Embryonic facial prominence (tissue), 1 donor: ENCODE data around the gene TMEM165.
"Not testable (repeated sequence)": the region's sequence is repeated elsewhere in the genome, so short reads cannot be mapped to it uniquely, and the experiment has no call there.

Source experiments
- DNase-seq: peaks from one replicate; pipeline ENCODE4 v3.0.0-alpha.2; 2016; ENCODE audit errors: extremely low spot score

TMEM165 gene, protein sequence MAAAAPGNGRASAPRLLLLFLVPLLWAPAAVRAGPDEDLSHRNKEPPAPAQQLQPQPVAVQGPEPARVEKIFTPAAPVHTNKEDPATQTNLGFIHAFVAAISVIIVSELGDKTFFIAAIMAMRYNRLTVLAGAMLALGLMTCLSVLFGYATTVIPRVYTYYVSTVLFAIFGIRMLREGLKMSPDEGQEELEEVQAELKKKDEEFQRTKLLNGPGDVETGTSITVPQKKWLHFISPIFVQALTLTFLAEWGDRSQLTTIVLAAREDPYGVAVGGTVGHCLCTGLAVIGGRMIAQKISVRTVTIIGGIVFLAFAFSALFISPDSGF

DNA sequence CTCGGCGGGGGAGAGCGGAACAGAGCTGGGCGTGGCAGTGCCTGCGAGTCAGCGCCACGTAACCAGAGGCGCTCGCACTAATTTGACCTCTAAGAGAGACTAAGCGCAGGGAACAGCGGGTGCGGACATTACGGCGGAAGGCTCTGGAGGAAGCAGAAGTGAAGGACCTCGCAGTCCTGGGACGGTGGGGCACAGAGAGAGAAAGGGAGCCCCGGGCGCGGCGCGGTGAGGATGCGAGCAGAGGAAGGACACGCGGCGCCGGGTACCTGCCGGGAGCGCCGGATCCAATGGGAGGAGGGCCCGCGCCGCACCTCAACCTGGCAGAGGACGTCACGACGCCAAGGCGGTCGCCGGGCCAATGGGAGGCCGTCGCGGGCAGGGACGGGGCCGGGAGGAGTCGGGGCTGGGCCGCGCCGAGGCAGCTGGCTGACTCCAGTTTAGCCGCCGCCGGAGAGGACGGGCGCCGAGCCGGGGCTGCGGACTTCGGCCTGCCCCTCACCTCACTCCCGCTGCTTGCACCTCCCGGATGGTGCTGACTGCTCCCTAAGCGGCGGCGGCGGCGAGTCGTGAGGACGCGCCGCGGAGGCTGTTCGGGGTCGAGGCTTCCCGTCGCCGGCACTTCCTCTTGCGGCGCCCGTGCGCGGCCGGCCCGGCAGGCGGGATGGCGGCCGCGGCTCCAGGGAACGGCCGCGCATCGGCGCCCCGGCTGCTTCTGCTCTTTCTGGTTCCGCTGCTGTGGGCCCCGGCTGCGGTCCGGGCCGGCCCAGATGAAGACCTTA, at the start of gene TMEM165:
Gene TMEM165 (plus strand): TSS at position 429 of the 779 bp plus-strand sequence. CDS start 233 bp downstream, at position 662.
- DNase-seq: peak; percentile 73

DNA sequence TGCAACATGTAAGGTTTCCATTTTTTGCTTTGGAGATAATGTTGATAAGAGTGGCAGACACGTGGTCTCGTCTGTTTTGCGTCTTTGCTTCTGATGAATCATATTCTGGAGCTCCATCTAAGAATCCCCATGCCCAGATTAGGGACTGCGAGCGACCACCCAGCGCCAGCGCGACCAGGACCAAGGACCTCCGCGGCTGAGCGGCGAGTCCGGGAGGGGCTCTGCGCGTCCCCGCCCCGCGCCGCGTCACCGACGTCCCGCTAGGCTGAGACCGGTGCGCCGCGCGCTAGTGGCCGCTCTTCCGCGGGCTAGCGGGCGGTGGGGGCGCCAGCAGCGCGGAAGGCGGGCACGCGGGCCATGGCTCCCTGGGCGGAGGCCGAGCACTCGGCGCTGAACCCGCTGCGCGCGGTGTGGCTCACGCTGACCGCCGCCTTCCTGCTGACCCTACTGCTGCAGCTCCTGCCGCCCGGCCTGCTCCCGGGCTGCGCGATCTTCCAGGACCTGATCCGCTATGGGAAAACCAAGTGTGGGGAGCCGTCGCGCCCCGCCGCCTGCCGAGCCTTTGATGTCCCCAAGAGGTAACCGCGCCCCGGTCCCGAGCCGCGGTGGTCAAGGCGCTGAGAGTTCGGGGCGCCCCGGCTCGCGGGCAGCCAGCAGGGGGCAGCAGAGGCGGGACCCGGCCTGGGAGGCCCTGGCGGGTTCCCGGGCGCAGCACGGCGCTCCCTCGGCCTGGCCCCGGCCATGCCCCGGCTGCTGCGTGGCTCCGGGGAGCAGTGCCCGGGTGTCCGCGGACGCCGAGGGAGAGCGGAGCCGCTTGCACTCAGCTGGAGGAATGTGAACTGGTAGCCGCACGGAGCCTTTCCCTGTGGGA, 49.5 kb upstream of the TMEM165 start, which contains the start of gene SRD5A3:
Gene SRD5A3 (plus strand): TSS at position 263 of the 871 bp plus-strand sequence. CDS start 95 bp downstream, at position 358.
- peak; percentile 51 for DNase-seq

DNA sequence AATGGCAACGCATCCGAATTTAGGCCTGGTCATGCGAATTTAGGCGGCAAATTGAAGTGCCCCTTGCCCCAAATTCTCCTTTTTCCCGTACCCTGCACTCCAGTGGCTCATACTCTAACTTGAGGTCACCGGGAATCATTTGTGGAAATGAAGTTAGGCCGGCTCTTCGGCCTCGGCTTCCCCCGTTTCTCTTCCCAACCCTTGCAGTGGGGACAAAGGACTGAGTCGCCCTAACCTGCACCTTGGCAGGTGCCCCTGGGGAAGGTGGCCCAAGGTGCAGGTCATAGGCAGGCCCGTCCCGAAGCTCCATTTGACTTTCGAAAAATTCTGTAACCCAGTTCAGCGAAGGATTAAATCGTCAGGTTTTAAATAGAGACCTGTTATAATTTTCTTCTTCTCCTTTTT, 48.9 kb upstream of the TMEM165 start:
- no peak for DNase-seq

DNA sequence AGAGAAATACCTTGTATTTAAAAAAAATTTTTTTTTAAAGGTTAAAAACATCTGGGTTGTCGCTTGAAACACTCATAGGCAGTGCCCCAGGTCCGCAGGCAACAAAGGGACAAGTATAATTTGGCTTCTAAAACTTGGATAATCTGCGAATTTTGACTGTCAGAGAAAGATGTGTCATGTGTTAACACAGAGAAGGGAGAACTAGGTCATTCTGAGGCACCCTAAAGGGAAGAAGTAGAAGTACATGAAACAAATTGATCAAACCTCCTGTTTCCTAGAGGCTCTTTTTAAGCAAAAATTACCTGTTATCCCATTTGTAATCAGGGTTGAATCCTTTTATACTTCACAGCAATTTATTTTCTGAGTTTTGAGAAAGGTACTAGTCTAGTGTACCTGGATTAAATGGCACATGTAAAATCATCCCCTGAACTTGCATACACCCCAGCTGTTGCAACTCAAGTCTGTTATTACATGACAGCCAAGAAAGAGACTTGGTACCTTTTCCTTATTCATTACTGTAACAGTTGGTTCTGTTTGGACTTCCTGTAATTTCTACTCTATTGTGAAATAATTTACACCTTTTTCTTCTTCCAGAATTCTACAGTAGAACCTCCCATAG, 48.0 kb upstream of the TMEM165 start:
- DNase-seq: no peak

DNA sequence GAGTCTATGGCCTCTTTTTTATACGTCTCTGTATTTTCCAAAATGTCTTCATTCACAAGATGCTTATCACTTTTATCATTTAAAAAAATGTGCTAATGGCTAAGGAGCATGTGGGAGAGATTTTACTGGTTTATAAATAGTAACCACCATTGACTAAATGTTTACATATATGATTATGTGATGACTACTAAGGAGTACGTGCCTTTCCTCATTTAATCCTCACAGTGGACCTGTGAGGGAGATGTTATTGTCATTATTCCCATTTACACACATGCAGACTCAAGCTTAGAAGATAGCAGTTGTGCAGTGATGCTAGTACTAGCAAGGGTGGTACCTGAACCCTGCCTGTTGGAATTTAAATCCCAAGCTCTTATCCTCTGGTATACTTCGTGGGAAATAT, 47.3 kb upstream of the TMEM165 start:
- no peak for DNase-seq

DNA sequence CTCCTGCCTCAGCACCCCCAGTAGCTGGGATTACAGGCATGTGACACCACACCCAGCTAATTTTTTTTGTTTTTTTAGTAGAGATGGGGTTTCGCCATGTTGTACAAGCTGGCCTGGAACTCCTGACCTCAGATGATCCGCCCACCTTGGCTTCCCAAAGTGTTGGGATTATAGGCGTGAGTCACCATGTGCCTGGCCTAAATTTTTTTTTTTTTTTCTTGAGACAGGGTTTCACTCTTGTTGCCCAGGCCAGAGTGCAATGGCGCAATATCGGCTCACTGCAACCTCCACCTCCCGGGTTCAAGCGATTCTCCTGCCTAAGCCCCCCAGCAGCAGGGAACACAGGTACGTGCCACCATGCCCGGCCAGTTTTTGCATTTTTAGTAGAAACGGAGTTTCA, 44.9 kb upstream of the TMEM165 start:
- DNase-seq: not testable (repeated sequence)

DNA sequence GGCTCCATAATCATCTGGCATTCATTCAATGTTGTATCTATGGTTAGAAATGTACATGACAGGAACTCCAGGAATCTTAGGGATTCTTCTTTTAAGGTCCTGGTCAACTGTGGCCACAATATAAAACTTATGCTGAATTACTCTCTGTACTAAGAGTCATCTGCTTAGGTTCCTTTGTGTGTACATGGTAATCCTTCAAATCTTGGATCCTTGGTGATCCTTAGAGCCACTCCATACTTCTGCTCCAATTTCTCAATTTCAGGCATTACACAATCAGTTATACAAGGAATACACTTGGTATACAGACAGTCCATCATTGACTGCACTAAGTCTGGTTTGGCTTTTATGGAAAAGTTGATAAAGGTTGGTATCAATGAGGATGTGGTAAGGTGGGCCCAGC, 43.9 kb upstream of the TMEM165 start:
- no peak for DNase-seq

DNA sequence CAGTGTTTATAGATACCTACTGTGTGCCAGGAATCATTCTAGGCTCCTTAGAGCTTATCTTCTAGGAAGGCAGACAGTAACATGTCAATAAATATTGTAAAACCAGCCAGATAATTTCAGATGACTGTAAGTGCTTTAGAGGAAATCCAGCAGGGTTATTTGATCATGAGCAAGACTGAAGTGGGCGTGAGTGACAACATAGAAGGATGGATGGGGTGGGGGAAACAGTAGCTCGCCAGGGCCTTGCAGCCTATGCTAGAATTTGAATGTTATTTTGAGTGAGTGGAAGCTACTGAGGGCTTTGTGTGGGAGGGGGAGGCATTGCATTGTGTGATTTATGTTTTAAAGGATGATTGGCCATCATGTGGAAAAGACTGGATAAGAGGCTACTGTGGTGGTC, 43.0 kb upstream of the TMEM165 start:
- DNase-seq: no peak

DNA sequence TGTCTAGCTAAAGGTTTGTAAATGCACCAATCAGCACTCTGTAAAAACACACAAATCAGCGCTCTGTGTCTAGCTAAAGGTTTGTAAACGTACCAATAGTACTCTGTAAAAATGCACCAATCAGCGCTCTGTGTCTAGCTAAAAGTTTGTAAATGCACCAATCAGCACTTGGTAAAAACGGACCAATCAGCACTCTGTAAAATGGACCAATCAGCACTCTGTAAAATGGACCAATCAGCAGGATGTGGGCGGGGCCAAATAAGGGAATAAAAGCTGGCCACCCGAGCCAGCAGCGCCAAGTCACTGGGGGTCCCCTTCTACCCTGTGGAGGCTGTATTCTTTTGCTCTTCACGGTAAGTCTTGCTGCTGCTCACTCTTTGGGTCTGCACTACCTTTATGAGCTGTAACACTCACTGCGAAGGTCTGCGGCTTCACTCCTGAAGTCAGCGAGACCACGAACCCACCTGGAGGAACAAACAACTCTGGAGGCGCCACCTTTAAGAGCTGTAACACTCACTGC, 42.5 kb upstream of the TMEM165 start:
- DNase-seq: not testable (repeated sequence)

DNA sequence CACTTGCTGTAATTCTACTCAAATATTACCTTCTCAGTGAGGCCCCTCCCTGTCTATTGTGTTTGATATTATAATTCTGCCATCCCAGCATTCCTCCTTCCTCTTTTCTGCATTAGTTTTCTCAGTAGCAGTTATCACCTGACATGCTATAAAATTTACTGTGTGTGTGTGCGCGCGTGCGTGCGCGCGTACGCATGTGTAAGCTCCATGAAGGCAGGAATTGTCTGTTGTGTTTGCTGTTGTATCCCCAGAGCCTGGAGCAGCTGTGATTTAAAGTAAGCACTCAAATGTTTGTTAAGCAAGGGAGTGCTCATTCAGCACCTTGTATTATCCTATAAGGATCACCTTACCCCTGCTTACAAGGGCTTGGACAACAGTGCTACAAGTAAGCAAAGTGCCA, 41.1 kb upstream of the TMEM165 start:
- no peak for DNase-seq

DNA sequence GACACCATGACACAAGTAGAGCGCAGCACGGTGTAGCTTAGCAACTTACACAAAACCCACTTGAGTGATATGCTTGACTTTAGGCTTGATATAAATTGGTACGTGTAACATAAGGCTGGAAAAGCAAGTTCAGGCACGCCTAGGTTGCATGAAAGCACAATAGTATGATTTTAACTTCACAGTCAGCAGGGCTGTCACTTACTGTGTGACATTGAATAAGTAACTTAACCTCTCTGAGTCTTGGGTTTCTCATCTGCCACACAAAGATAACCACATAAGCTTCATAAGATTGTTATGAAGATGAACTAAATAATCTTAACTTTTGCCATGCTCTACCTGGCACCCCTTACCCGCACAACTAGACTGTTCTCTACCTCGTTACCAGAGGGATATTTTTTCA, 40.2 kb upstream of the TMEM165 start:
- no peak for DNase-seq

DNA sequence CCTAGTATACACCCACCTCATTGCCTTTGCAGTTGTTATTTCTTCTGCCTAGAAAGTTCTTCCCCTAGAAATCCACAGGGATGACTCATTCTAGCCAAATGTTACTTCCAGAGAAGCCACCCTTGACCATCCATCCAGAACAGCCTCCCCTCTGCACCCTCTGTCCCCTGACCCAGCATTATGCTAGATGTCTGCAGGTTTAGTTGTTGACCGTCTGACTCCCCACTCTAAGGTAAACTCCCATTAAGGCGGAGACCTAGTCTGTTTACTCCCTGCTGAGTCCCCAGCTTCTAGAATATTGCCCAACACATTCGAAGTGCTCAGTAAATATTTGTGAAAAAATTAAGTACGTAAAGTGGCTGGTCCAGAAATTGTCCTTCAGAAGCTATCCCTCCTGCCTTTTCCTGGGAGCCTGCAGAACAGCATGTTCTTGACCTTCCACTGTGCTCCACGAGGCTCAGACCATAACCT, 38.7 kb upstream of the TMEM165 start:
- no peak for DNase-seq

DNA sequence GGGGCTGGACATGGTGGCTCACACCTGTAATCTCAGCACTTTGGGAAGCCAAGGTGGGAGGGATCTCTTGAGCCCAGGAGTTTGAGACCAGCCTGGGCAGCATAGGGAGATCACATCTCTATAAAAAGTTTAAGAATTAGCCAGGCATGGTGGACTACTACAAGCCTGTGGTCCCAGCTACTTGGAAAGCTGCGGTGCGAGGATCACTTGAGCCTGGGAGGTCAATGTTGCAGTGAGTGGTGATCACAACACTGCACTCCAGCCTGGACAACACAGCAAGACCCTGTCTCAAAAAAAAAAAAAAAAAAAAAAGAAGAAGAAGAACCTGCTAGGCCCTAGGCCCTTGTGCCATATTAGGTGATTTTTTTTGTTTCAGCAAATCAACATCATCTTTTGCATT, 37.5 kb upstream of the TMEM165 start:
- DNase-seq: no peak

DNA sequence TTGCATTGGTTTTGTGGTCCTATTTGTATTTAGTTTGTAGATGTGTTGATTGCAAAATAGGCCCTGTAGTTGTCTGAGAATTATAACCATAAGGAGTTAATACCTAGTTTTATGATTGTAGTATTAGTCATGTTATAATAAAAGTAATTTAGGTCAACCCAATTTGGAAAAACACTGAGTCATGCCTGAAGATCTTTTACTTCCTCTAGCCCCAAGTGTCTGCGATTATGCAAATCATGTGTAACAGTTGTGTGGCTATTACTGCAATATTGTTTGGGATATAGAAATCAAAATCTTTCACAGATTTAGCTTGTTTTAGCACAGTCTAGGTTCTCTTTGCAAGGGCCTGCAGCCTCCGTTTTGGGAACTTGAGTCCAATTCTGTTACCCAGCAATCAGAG, 37.1 kb upstream of the TMEM165 start:
- DNase-seq: no peak

DNA sequence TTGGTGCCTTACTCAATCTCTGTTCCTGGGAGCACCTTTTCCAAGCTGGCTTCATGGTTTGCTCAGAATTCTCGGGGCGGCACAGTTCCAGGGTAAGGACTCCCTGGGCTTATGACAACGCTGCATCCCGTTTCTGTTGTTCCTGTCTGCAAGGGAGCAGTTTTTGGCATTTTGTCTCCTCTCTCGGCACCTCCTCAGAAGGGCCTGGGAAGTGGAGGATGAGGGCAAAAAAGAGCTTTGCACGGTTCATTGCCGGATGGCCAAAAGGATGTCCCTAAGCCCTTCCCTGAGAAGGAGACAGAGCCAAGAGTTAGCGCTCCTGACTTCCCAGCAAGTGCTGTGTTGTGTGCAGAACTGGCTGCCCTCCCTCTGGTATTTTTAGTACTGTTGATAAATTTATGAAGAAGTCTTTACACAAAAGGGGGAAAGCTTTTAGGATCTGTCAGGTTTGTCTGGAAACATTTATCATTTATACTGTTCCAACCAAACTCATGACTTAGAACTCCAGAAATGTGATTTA, 36.3 kb upstream of the TMEM165 start:
- no peak for DNase-seq

DNA sequence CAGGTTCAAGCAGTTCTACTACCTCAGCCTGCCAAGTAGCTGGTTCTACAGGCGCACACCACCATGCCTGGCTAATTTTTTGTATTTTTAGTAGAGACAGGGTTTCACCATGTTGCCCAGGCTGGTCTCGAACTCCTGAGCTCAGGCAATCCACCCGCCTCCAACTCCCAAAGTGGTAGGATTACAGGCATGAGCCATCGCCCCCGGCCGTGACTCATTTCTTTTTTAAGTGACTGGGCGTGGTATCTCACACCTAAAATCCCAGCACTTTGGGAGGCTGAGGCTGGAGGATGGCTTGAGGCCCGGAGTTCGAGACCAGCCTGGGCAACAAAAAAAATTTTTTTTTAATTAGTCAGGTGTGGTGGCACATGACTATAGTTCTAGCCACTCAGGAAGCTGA, 32.8 kb upstream of the TMEM165 start:
- DNase-seq: not testable (repeated sequence)

DNA sequence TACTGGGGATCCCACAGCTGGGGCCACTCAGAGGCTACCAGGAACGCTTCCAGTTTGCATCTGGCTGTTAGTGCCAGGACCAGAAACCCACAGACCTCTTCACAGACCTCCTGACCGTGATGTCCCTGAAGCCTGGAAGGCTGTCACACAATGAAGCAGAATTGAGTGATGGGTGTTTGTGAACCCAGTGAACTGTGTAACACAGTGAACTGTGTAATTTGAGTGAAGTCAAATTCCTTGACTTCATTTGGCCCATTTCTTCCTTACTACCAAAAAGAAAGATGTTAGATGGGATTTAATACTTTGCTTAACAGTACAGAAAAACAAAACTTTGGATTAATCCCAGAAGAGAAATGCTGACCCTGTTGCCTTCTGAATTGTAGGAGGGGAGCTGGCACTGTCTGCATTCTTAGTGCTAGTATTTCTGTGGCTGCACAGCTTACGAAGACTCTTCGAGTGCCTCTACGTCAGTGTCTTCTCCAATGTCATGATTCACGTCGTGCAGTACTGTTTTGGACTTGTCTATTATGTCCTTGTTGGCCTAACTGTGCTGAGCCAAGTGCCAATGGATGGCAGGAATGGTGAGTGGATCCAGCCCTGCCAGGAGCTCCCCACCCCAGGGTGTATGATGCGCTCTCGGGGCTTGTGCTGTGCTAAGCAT, 31.9 kb upstream of the TMEM165 start:
- no peak for DNase-seq

DNA sequence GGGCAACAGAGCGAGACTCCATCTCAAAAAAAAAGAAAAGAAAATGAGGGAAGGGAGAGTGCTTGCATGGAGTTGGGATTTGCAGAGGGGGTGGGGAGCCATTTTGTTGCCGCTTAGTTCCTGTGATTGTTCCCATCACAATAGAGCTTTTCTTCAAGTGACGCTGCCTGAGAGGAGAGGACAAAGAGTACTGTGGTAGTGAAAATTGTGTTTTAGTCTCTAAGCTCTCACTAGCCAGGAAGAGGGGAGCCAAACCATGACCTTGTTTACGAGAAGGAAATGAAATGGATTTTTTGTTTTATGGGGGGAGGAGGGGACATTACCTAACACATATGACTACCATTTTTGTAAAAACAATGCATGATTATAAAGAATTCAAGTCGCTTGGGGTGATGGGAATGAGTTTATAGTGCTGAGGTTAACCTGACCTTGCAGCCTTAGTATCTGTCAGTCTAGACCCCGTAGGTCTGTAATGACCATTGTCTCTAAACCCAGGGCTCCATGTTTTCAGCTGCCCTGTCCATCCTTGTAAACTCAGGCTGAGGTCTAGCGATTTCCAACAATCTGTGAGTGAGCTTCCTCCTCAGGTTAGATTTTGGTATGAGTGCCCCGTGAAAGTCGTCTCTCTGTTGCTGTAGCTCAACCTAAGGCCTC, 30.9 kb upstream of the TMEM165 start:
- no peak for DNase-seq

DNA sequence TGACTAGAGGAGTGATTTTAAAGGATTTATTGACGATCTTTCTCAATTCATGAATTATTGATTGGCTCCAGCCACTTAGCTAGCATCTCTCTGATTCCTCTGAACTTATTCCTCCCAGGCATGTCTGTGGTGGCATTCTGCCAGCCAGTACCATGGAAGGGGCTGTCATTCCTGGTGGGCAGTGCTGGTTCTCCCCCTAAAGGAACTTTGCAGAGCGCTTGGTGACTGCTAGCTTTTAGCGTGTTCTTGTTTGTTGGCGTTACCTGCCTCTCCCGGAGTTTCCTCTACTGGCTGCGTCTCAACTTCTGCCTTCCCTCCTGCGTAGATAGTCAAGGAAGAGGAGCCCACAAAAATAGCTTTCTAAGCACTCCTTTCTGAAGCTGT, 30.4 kb upstream of the TMEM165 start:
- DNase-seq: no peak

DNA sequence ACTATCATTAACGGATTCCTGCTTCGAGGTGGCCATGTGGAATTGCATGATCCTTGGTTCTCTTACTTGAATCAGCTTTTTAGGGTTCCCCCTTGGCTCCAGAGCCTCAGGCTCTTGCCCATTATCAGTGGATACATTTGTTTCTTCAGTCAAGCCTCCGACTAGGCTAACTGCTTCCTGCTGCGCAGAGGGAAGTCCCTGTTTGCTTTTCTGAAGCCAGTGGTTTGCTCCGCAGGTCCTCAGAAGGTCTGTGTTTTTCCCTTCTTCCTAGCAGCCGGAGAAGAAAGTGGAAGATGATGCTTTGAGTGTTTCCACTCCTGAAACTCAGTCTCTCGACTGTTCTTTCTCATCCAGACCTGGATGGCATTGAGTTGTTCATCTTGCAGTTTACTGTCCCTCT, 29.1 kb upstream of the TMEM165 start:
- DNase-seq: no peak
